Calu3 (cell line): ENCODE data around the gene WWOX. TPM values are rescaled to one million over a fixed set of nuclear protein-coding genes. Genes with fewer than 3 reads are reported as not detected.

ENCODE experiments used
- BruUV-seq: library from RNA; stranded (reverse); fragments of 400-500 nt; replicated peaks from 2 replicates; lab custom pipeline; 2021; lab: Mats Ljungman, UMichigan
- CTCF ChIA-PET: fragments of 300-600 bp; sonication (Branson Sonifier 250); formaldehyde crosslinking; loops from one replicate; lab custom pipeline; 2022; ENCODE audit warnings: antibody characterized with exemption; lab: Charles Lee
- DNase-seq: peaks from one replicate; pipeline ENCODE4 v3.0.0; 2022
- H3K27ac Mint-ChIP-seq: one replicate; pipeline ENCODE4 v1.8.0; 2022; ENCODE audit warnings: mixed read lengths; ENCODE audit not compliant: unreplicated experiment
- H3K27me3 Mint-ChIP-seq: one replicate; pipeline ENCODE4 v1.8.0; 2022; ENCODE audit warnings: mixed read lengths; ENCODE audit not compliant: unreplicated experiment
- H3K36me3 Mint-ChIP-seq: one replicate; pipeline ENCODE4 v1.8.0; 2022; ENCODE audit warnings: mild to moderate bottlenecking, moderate library complexity, mixed read lengths; ENCODE audit not compliant: insufficient read depth, unreplicated experiment
- H3K4me1 Mint-ChIP-seq: one replicate; pipeline ENCODE4 v1.8.0; 2022; ENCODE audit warnings: mild to moderate bottlenecking, low read depth, mixed read lengths; ENCODE audit not compliant: unreplicated experiment
- H3K4me3 Mint-ChIP-seq: one replicate; pipeline ENCODE4 v1.8.0; 2022; ENCODE audit warnings: mild to moderate bottlenecking, low read depth, moderate library complexity, mixed read lengths; ENCODE audit not compliant: unreplicated experiment
- H3K9me3 Mint-ChIP-seq: one replicate; pipeline ENCODE4 v1.8.0; 2022; ENCODE audit warnings: low read depth, mixed read lengths; ENCODE audit not compliant: unreplicated experiment
- intact Hi-C: fragments of 100-400 bp; cut with micrococcal nuclease; formaldehyde crosslinking; loops from one replicate; pipeline ENCODE4 v1.10.0; 2022; ENCODE audit not compliant: unreplicated experiment
- total RNA-seq: library from RNA; stranded (reverse); gene quantifications from 2 replicates; pipeline ENCODE4 v1.2.3, GENCODE V29; 2022
- TF ChIP-seq, protein P1 (sequence below): fragments of 200-600 bp; IDR thresholded peaks from one replicate; pipeline ENCODE4 v1.8.0; 2022; ENCODE audit warnings: antibody characterized with exemption; ENCODE audit not compliant: unreplicated experiment

Gene WWOX
- total RNA-seq, 1 experiment from 2014 or later: 33.5 TPM

DNA sequence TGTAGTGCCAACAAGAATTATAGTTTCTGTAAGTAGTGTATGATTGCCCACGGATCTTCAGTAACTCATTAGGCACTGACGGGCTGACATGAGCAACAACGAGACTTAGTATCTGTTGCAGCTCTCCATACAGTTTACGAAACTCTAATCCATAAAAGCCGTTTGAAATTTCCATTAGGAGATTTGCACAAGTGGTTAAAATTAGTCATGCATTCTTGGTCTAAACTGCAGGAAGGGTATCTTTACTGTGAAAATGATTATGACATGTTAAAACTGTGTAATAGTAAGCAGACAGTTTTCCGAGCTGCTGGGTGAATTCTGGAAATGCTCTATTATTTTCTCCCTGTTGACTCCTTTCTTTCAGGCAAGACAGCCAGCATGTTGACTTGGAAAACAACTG lies 605.0 kb downstream of the WWOX start:
- no TSS peak for BruUV-seq
- CTCF ChIA-PET: no interaction called here
- Mint-ChIP-seq H3K9me3 (peaks cover 24% of the 10 kb centered on the region), H3K4me1 (no peaks in the 10 kb centered on the region), H3K4me3 (no peak overlapping the region), H3K27ac (no peak overlapping the region), H3K27me3 (no peaks in the 10 kb centered on the region), H3K36me3 (no peaks in the 10 kb centered on the region)
- DNase-seq: no peak
- intact Hi-C loops: no loop called here
- TF ChIP-seq, protein P1, sequence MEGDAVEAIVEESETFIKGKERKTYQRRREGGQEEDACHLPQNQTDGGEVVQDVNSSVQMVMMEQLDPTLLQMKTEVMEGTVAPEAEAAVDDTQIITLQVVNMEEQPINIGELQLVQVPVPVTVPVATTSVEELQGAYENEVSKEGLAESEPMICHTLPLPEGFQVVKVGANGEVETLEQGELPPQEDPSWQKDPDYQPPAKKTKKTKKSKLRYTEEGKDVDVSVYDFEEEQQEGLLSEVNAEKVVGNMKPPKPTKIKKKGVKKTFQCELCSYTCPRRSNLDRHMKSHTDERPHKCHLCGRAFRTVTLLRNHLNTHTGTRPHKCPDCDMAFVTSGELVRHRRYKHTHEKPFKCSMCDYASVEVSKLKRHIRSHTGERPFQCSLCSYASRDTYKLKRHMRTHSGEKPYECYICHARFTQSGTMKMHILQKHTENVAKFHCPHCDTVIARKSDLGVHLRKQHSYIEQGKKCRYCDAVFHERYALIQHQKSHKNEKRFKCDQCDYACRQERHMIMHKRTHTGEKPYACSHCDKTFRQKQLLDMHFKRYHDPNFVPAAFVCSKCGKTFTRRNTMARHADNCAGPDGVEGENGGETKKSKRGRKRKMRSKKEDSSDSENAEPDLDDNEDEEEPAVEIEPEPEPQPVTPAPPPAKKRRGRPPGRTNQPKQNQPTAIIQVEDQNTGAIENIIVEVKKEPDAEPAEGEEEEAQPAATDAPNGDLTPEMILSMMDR: no peak

DNA sequence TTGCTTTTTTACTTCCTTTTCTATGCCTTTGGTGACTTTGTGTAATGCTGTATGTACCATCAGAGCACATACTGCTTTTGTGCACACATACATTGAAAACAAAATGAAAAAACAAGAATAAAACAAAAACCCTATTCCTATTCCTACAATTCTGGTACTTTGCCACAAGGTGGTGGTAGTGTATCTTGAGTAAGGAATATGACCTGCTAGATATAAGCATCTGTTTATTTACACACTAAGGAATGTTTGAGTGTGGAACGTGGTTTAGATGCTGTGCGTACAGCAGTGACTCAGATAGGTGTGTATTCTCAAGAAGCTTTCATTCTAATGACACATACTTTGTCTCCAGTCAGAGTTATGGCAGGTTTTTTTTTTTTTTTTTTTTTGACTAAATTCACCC lies 606.2 kb downstream of the WWOX start:
- CTCF ChIA-PET: interaction anchor here (0.7 kb wide), 2 partner anchors 77 to 788 kb away, joined by 3 to 5 read pairs; no protein-coding TSS in a partner anchor
- Mint-ChIP-seq H3K9me3 (peaks cover 19% of the 10 kb centered on the region), H3K36me3 (no peaks in the 10 kb centered on the region), H3K27ac (no peak overlapping the region), H3K27me3 (no peaks in the 10 kb centered on the region), H3K4me1 (no peaks in the 10 kb centered on the region), H3K4me3 (no peak overlapping the region)
- TF ChIP-seq, protein P1: no peak
- no TSS peak for BruUV-seq
- DNase-seq: no peak
- intact Hi-C loops: no loop called here

DNA sequence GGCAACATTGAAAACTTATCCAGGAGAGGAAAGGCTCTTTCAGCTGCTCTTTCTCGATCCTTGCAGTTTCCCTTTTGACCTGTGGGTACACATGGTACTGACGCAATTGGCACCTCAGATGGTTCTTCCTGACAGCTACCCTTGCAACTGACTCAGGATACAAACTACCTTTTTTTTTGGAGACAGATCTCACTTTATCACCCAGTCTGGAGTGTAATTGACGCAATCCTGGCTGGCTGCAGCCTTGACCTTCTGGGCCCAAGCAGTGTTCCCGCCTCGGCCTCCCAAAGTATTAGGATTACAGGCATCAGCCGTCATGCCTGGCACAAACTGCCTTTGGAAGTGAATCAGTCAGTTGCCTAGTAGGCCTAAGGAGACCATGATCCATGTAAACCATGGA lies 607.2 kb downstream of the WWOX start:
- Mint-ChIP-seq H3K36me3 (no peaks in the 10 kb centered on the region), H3K27ac (no peak overlapping the region), H3K4me1 (no peaks in the 10 kb centered on the region), H3K4me3 (no peak overlapping the region), H3K9me3 (peaks cover 17% of the 10 kb centered on the region), H3K27me3 (no peaks in the 10 kb centered on the region)
- TF ChIP-seq, protein P1: no peak
- intact Hi-C loops: no loop called here
- no peak for DNase-seq
- no TSS peak for BruUV-seq
- CTCF ChIA-PET: interaction anchor here (0.7 kb wide), 1 partner anchor 78 kb away, joined by 5 read pairs; no protein-coding TSS in a partner anchor

DNA sequence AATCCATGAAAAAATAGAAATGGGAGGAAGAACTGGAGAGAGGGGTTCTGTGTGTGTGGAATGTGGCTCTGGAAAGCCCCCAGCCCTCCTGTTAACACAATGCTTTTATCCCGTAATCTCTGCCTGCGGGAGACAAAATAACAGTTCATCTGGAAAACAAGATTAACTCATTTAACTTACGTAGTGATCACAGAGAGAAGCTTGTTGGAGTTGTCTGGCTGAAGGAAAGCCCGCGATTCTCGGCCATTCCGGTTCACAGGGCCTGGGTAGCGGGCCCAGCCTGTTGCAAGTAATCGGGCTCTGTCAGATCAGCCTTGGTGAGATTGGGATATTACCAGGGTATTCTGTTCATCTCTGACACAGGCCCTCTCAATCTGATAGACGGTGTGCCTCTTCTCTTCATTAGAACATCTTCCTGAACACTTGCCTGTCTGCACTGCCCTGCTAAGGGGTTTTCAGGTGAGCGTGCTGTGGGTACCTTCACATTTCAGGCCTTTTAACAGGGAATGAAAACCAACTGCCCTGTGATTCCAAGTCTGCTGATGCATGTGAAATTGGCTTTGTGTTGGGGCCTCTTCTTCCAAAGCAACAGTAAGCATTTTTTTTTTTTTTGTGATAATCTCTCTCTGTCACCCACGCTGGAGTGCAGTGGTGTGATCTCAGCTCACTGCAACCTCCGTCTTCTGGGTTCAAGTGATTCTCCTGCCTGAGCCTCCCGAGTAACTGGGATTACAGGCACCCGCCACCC lies 609.9 kb downstream of the WWOX start:
- no peak for DNase-seq
- TF ChIP-seq, protein P1: no peak
- no peaks in the 10 kb centered on the region for H3K36me3 Mint-ChIP-seq
- H3K27ac Mint-ChIP-seq: no peak overlapping the region
- peaks cover 13% of the 10 kb centered on the region for H3K9me3 Mint-ChIP-seq
- H3K27me3 Mint-ChIP-seq: no peaks in the 10 kb centered on the region
- no peak overlapping the region for H3K4me3 Mint-ChIP-seq
- no TSS peak for BruUV-seq
- no peaks in the 10 kb centered on the region for H3K4me1 Mint-ChIP-seq
- CTCF ChIA-PET: interaction anchor here (0.6 kb wide), 1 partner anchor 180 kb away, joined by 5 read pairs; no protein-coding TSS in a partner anchor
- intact Hi-C loops: no loop called here
